Thoracic aorta (tissue), 2 donors: ENCODE measurements around the gene C1GALT1. TPM values are rescaled to one million over a fixed set of nuclear protein-coding genes. Genes with fewer than 3 reads are reported as not detected.
"Not testable (repeated sequence)": the region's sequence is repeated elsewhere in the genome, so short reads cannot be mapped to it uniquely, and the experiment has no call there.

Experiments used
- ATAC-seq: fragments of 150-250 bp; one replicate; pipeline ENCODE4 v1.8.0; 2017; ENCODE audit warnings: low read depth; ENCODE audit not compliant: insufficient number of reproducible peaks, low FRiP score
- DNase-seq: peaks from one replicate; pipeline ENCODE4 v3.0.0-alpha.2; 2020; ENCODE audit warnings: low spot score
- H3K27ac ChIP-seq, 2 donors: fragments of 200-600 bp; sonication (generic); 1 replicate in 1 of 2; 2 replicates in 1 of 2; pipeline ENCODE4 v1.5.1; 2016; ENCODE audit warnings: mild to moderate bottlenecking in 2 of 2, moderate library complexity in 2 of 2
- H3K27me3 ChIP-seq: fragments of 200-600 bp; sonication (generic); replicated peaks from 2 replicates; pipeline ENCODE4 v1.6.0; 2016; ENCODE audit warnings: mild to moderate bottlenecking; ENCODE audit not compliant: insufficient read depth
- H3K36me3 ChIP-seq: fragments of 200-600 bp; sonication (generic); one replicate; pipeline ENCODE4 v1.5.1; 2016
- H3K4me1 ChIP-seq, 2 donors: fragments of 200-600 bp; sonication (generic); 1 replicate in 1 of 2; 2 replicates in 1 of 2; pipeline versions ENCODE4 v1.5.1 to v1.6.0; 2016; ENCODE audit warnings: low read depth in 2 of 2, mild to moderate bottlenecking in 1 of 2; ENCODE audit not compliant: control insufficient read depth in 1 of 2
- H3K4me3 ChIP-seq: fragments of 200-600 bp; sonication (generic); 2 replicates; pipeline ENCODE4 v1.5.1; 2016; ENCODE audit warnings: mild to moderate bottlenecking
- H3K9me3 ChIP-seq: fragments of 200-600 bp; sonication (generic); 2 replicates; pipeline ENCODE4 v1.5.1; 2016
- total RNA-seq, 2 donors: library from RNA; depleted of rRNA; stranded (reverse); fragments of >200 nt; gene quantifications; one replicate each; pipeline versions ENCODE4 v1.1.0 to v1.2.3, GENCODE V29; 2016
- TF ChIP-seq, protein P1 (sequence below): fragments of 200-600 bp; sonication (generic); IDR thresholded peaks from one replicate; pipeline ENCODE4 v1.5.1; 2019; ENCODE audit warnings: antibody characterized with exemption

The C1GALT1 gene
- total RNA-seq, 2 donors from 2014 or later = 9.3 to 42.3 TPM

DNA sequence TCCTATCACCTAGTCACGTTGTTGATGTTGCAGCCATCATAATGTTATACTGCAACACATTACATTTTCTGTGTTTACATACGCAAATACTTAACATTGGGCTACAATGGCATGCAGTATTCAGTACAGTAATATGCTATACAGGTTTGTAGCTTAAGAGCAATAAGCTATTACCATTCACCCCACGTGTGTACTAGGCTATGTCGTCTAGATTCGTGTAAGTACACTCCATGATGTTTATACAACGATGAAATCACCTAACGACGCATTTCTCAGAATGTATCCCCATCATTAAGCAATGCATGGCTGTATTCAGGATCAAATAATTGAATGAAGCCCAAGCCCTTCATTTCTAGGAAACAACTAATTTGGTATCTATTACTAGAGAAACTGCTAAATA, 43.4 kb upstream of the C1GALT1 start:
- Histone ChIP-seq H3K4me1 (peaks cover 0 to 9% of the 10 kb centered on the region in 2 donors), H3K4me3 (no peak overlapping the region), H3K27ac (no peak overlapping the region), H3K27me3 (no peaks in the 10 kb centered on the region), H3K9me3 (no peaks in the 10 kb centered on the region), H3K36me3 (no peaks in the 10 kb centered on the region)
- TF ChIP-seq, protein P1, sequence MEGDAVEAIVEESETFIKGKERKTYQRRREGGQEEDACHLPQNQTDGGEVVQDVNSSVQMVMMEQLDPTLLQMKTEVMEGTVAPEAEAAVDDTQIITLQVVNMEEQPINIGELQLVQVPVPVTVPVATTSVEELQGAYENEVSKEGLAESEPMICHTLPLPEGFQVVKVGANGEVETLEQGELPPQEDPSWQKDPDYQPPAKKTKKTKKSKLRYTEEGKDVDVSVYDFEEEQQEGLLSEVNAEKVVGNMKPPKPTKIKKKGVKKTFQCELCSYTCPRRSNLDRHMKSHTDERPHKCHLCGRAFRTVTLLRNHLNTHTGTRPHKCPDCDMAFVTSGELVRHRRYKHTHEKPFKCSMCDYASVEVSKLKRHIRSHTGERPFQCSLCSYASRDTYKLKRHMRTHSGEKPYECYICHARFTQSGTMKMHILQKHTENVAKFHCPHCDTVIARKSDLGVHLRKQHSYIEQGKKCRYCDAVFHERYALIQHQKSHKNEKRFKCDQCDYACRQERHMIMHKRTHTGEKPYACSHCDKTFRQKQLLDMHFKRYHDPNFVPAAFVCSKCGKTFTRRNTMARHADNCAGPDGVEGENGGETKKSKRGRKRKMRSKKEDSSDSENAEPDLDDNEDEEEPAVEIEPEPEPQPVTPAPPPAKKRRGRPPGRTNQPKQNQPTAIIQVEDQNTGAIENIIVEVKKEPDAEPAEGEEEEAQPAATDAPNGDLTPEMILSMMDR = no peak
- no peak for DNase-seq
- ATAC-seq = no peak

DNA sequence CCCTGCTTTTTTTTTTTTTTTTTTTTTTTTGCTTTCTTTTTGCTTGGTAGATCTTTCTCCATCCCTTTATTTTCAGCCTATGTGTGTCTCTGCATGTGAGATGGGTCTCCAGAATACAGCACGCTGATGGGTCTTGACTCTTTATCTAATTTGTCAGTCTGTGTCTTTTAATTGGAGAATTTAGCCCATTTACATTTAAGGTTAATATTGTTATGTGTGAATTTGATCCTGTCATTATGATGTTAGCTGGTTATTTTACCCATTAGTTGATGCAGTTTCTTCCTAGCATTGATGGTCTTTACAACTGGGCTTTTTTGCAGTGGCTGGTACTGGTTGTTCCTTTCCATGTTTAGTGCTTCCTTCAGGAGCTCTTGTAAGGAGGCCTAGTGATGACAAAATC, 38.9 kb upstream of the C1GALT1 start:
- not testable (repeated sequence) for H3K27me3 ChIP-seq, H3K9me3 ChIP-seq, DNase-seq, H3K36me3 ChIP-seq, H3K4me3 ChIP-seq, H3K27ac ChIP-seq, ATAC-seq, H3K4me1 ChIP-seq

DNA sequence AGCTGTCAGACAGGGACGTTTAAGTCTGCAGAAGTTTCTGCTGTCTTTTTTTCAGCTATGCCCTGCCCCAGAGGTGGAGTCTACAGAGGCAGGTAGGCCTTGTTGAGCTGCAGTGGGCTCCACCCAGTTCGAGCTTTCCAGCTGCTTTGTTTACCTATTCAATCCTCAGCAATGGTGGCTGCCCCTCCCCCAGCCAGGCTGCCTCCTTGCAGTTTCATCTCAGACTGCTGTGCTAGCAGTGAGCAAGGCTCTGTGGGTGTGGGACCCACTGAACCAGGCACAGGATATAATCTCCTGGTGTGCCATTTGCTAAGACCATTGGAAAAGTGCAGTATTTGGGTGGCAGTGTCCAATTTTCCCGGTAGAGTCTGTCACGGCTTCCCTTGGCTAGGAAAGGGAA, 37.2 kb upstream of the C1GALT1 start:
- not testable (repeated sequence) for H3K4me3 ChIP-seq, H3K27me3 ChIP-seq, ATAC-seq, H3K9me3 ChIP-seq, H3K4me1 ChIP-seq, H3K36me3 ChIP-seq, H3K27ac ChIP-seq, DNase-seq

DNA sequence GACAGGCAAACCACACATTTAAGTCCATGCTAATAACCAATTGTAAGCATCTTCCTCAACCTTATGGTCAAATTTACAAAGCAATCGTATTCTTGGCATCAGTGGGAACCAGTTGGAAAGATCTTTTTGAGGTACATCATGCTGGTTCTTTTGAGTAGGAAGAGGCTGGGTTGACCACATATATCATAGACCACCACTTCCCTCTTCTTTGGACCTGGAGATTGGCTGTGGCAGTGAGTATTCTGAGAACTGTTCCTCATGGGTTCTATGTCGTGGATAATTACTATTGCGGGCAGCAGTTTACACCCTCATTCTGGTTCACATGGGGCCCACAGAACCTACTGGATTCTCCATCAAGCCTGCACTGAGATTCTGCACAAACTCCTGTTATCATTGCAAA, 35.5 kb upstream of the C1GALT1 start:
- peaks cover 3% of the 10 kb centered on the region for H3K9me3 ChIP-seq
- ATAC-seq (no peak), DNase-seq (no peak)
- no peaks in the 10 kb centered on the region for H3K4me1 ChIP-seq
- H3K27me3 ChIP-seq = no peaks in the 10 kb centered on the region
- no peaks in the 10 kb centered on the region for H3K36me3 ChIP-seq
- TF ChIP-seq, protein P1 = no peak
- H3K4me3 ChIP-seq = no peak overlapping the region
- H3K27ac ChIP-seq = no peak overlapping the region

DNA sequence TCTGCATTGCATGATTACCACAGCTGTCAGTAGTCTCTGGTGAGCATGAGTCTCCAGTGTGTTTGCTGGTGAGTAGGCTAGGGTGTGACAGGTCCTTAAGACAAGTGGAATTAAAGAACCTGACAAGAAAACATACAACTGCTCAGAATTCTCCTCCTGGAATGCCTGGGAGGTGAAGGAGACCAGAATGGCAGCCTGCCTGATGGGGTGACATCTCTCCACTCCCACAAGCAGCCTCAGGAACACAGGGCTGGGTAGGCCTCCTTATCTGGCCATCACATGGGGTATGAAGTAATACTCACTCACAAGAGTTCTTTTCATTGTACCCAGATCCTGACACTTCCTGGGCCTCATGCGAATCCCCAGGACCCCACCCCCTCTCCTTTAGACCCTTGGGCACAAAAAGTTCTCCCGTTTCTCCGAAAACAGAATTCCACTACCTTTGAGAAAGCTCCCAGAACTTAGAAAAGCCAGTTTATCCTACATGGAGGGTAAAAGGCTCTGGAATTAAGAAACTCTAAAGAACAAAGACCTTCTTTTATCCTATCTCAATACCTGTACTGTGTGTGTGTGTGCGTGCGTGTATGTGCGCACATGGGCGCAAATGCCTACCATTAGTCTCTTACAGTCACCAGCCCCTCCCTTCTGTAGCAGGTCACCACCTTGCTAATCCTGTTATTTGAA, 33.4 kb upstream of the C1GALT1 start:
- TF ChIP-seq, protein P1 = no peak
- H3K27ac ChIP-seq = no peak overlapping the region
- ATAC-seq = no peak

DNA sequence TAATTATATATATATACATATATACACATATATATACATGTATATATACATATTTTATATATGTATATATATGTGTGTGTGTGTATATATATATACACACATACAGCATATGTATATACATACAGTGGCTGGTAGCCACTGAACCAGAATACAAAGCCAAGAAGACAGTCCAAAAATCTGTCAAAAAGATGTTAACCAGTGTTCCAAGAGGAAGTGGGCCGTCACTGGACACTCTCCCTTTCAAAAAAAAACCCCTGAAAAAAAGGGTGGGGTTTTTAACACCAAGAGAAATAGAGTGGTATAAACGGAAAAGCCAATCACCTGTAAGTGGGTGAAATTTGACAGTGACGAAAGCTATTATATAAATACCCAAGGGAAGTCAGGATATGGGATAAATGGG, 31.1 kb upstream of the C1GALT1 start:
- no peaks in the 10 kb centered on the region for H3K36me3 ChIP-seq
- no peak overlapping the region for H3K27ac ChIP-seq
- TF ChIP-seq, protein P1 = no peak
- no peaks in the 10 kb centered on the region for H3K27me3 ChIP-seq
- DNase-seq (no peak), ATAC-seq (no peak)
- H3K4me1 ChIP-seq = no peaks in the 10 kb centered on the region
- no peaks in the 10 kb centered on the region for H3K9me3 ChIP-seq
- no peak overlapping the region for H3K4me3 ChIP-seq

More for the DNA sequence above, 33.4 kb upstream of the C1GALT1 start:
- H3K4me1 ChIP-seq = no peaks in the 10 kb centered on the region
- DNase-seq = no peak
- no peak overlapping the region for H3K4me3 ChIP-seq
- H3K36me3 ChIP-seq = no peaks in the 10 kb centered on the region
- H3K9me3 ChIP-seq = peaks cover 3% of the 10 kb centered on the region
- H3K27me3 ChIP-seq = no peaks in the 10 kb centered on the region
